K562 (cell line): ENCODE data around the gene CEND1. TPM values are rescaled to one million over a fixed set of nuclear protein-coding genes. Genes with fewer than 3 reads are reported as not detected.

Experiments used
- FOS ChIP-seq: IDR thresholded peaks from 3 replicates; pipeline ENCODE4 v1.6.1; 2011; ENCODE audit not compliant: insufficient read length; ENCODE audit errors: extremely low read depth
- GABPB2 ChIP-seq: fragments of 250-450 bp; sonication (Bioruptor Pico); conservative IDR thresholded peaks from 2 replicates; pipeline ENCODE4 v1.5.1; 2021; ENCODE audit warnings: mild to moderate bottlenecking
- KAT7 ChIP-seq: sonication (generic); formaldehyde crosslinking; IDR thresholded peaks from 2 replicates; pipeline ENCODE4 v1.8.0; 2022; ENCODE audit warnings: missing genetic modification reagents, mild to moderate bottlenecking, borderline replicate concordance
- PHTF2 ChIP-seq: fragments of 250-450 bp; sonication (Bioruptor Pico); IDR thresholded peaks from 2 replicates; pipeline ENCODE4 v1.5.0; 2021; ENCODE audit warnings: mild to moderate bottlenecking
- PML ChIP-seq: IDR thresholded peaks from 2 replicates; pipeline ENCODE4 v1.6.1; 2012; ENCODE audit warnings: low read length, inconsistent platforms
- SMAD3 ChIP-seq: fragments of 450-650 bp; formaldehyde crosslinking; conservative IDR thresholded peaks from 2 replicates; pipeline ENCODE4 v1.4.0; 2020; ENCODE audit warnings: mild to moderate bottlenecking
- TBP ChIP-seq: optimal IDR thresholded peaks from 2 replicates; pipeline ENCODE3; 2011; ENCODE audit warnings: low read depth, low read length, improper control_type of control experiment
- ZNF780A ChIP-seq: fragments of 250-450 bp; sonication (Bioruptor Pico); IDR thresholded peaks from 2 replicates; pipeline ENCODE4 v1.5.0; 2021; ENCODE audit warnings: mild to moderate bottlenecking
- polyA plus RNA-seq, 8 experiments: library from polyadenylated mRNA; depleted of rRNA in 4 of 8; stranded (reverse) in 5 of 8; unstranded in 3 of 8; fragments of >200 nt; fragmentation: Nextera tagmentation in 2 of 8; fragmentation: Illumina TruSeq in 1 of 8; extraction: Ambion mirVana in 2 of 8; extraction: Trizol in 1 of 8; gene quantifications; 2 replicates each; pipeline versions ENCODE4 v1.2.1 to v1.2.3, GENCODE V29; 2011 to 2014; ENCODE audit warnings: inconsistent platforms in 1 of 8, missing spikeins in 1 of 8
- total RNA-seq, 7 experiments: library from RNA; depleted of rRNA in 6 of 7; stranded (reverse); fragments of >200 nt in 6 of 7; fragmentation: Illumina TruSeq in 2 of 7; extraction: Trizol in 2 of 7; gene quantifications; 2 replicates each; pipeline versions ENCODE4 v1.2.1 to v1.2.3, GENCODE V29; 2011 to 2021; ENCODE audit warnings: low replicate concordance in 1 of 7
- TF ChIP-seq, protein P1 (sequence below): sonication (generic); formaldehyde crosslinking; IDR thresholded peaks from 2 replicates; pipeline ENCODE4 v1.8.0; 2022; ENCODE audit warnings: mild to moderate bottlenecking, missing genetic modification reagents, borderline replicate concordance
- TF ChIP-seq, protein P2 (sequence below): fragments of 250-450 bp; sonication (Bioruptor Pico); IDR thresholded peaks from 2 replicates; pipeline ENCODE4 v1.4.0; 2020; ENCODE audit warnings: mild to moderate bottlenecking, moderate library complexity
- TF ChIP-seq, protein P3 (sequence below): fragments of 450-650 bp; IDR thresholded peaks from 2 replicates; pipeline ENCODE4 v1.7.1; 2018; ENCODE audit warnings: mild to moderate bottlenecking, low read depth; ENCODE audit not compliant: partially characterized antibody
- TF ChIP-seq, protein P4 (sequence below): fragments of 450-650 bp; formaldehyde crosslinking; conservative IDR thresholded peaks from 2 replicates; pipeline ENCODE4 v1.4.0; 2022; ENCODE audit warnings: mild to moderate bottlenecking, missing genetic modification characterization
- TF ChIP-seq, protein P5 (sequence below): sonication (generic); formaldehyde crosslinking; IDR thresholded peaks from 2 replicates; pipeline ENCODE4 v1.8.0; 2022; ENCODE audit warnings: missing genetic modification reagents, mild to moderate bottlenecking, moderate library complexity, borderline replicate concordance
- TF ChIP-seq, protein P6 (sequence below): fragments of 250-450 bp; sonication (Bioruptor Pico); IDR thresholded peaks from 2 replicates; pipeline ENCODE4 v1.5.0; 2021; ENCODE audit warnings: mild to moderate bottlenecking, moderate library complexity

The CEND1 gene
- total and polyA plus RNA-seq, 9 of the 15 experiments (the other 6 are each of a cell fraction or from before 2014, with no cell fraction given): 0.13 to 0.18 (median 0.16) TPM; not detected in 6

DNA sequence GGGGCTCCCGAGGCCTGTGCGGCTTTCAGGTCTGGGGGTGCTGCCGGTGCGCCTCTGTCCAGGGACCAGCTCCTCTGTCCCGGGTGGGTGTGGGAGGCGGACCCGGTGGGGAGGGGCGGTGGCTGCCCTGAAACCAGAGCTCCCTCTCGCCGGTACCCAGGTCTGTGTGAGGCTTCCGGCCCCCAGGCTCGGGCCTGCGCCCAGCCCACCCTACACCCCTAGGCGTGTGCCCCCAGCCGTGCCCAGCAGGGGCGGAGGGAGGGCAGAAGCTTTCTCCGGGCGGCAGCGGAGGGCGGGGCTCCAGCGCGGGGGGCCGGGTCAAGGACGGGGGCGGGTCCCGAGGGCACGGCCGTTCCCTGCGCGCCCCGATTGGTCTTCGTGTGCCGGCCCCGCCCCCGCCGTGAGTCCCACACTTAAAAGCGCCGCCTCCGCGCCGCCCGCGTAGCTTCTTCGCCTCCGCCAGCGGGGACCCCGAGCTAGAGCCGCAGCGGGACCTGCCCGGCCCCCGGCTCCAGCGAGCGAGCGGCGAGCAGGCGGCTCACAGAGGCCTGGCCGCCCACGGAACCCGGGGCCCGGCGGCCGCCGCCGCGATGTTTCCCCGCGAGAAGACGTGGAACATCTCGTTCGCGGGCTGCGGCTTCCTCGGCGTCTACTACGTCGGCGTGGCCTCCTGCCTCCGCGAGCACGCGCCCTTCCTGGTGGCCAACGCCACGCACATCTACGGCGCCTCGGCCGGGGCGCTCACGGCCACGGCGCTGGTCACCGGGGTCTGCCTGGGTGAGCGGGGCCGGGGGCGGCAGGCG is 29.4 kb upstream of the CEND1 start (continued):
- TF ChIP-seq, protein P1, sequence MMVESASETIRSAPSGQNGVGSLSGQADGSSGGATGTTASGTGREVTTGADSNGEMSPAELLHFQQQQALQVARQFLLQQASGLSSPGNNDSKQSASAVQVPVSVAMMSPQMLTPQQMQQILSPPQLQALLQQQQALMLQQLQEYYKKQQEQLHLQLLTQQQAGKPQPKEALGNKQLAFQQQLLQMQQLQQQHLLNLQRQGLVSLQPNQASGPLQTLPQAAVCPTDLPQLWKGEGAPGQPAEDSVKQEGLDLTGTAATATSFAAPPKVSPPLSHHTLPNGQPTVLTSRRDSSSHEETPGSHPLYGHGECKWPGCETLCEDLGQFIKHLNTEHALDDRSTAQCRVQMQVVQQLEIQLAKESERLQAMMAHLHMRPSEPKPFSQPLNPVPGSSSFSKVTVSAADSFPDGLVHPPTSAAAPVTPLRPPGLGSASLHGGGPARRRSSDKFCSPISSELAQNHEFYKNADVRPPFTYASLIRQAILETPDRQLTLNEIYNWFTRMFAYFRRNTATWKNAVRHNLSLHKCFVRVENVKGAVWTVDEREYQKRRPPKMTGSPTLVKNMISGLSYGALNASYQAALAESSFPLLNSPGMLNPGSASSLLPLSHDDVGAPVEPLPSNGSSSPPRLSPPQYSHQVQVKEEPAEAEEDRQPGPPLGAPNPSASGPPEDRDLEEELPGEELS (CRISPR knock-in tag): no peak
- TF ChIP-seq, protein P2, sequence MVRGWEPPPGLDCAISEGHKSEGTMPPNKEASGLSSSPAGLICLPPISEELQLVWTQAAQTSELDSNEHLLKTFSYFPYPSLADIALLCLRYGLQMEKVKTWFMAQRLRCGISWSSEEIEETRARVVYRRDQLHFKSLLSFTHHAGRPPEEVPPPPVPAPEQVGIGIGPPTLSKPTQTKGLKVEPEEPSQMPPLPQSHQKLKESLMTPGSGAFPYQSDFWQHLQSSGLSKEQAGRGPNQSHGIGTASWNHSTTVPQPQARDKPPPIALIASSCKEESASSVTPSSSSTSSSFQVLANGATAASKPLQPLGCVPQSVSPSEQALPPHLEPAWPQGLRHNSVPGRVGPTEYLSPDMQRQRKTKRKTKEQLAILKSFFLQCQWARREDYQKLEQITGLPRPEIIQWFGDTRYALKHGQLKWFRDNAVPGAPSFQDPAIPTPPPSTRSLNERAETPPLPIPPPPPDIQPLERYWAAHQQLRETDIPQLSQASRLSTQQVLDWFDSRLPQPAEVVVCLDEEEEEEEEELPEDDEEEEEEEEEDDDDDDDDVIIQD (CRISPR knock-in tag): no peak
- TF ChIP-seq TBP (peak; percentile 97), FOS (no peak), KAT7 (no peak), PHTF2 (CRISPR knock-in tag) (no peak), ZNF780A (CRISPR knock-in tag) (no peak), SMAD3 (no peak), GABPB2 (CRISPR knock-in tag) (no peak), PML (peak; percentile 47; the same call in 1 of the 2 replicates)
- TF ChIP-seq, protein P3, sequence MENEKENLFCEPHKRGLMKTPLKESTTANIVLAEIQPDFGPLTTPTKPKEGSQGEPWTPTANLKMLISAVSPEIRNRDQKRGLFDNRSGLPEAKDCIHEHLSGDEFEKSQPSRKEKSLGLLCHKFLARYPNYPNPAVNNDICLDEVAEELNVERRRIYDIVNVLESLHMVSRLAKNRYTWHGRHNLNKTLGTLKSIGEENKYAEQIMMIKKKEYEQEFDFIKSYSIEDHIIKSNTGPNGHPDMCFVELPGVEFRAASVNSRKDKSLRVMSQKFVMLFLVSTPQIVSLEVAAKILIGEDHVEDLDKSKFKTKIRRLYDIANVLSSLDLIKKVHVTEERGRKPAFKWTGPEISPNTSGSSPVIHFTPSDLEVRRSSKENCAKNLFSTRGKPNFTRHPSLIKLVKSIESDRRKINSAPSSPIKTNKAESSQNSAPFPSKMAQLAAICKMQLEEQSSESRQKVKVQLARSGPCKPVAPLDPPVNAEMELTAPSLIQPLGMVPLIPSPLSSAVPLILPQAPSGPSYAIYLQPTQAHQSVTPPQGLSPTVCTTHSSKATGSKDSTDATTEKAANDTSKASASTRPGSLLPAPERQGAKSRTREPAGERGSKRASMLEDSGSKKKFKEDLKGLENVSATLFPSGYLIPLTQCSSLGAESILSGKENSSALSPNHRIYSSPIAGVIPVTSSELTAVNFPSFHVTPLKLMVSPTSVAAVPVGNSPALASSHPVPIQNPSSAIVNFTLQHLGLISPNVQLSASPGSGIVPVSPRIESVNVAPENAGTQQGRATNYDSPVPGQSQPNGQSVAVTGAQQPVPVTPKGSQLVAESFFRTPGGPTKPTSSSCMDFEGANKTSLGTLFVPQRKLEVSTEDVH: no peak
- TF ChIP-seq, protein P4, sequence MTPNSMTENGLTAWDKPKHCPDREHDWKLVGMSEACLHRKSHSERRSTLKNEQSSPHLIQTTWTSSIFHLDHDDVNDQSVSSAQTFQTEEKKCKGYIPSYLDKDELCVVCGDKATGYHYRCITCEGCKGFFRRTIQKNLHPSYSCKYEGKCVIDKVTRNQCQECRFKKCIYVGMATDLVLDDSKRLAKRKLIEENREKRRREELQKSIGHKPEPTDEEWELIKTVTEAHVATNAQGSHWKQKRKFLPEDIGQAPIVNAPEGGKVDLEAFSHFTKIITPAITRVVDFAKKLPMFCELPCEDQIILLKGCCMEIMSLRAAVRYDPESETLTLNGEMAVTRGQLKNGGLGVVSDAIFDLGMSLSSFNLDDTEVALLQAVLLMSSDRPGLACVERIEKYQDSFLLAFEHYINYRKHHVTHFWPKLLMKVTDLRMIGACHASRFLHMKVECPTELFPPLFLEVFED (CRISPR knock-in tag): no peak
- TF ChIP-seq, protein P5, sequence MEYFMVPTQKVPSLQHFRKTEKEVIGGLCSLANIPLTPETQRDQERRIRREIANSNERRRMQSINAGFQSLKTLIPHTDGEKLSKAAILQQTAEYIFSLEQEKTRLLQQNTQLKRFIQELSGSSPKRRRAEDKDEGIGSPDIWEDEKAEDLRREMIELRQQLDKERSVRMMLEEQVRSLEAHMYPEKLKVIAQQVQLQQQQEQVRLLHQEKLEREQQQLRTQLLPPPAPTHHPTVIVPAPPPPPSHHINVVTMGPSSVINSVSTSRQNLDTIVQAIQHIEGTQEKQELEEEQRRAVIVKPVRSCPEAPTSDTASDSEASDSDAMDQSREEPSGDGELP (CRISPR knock-in tag): no peak; the same call in 1 of the 2 replicates
- TF ChIP-seq, protein P6, sequence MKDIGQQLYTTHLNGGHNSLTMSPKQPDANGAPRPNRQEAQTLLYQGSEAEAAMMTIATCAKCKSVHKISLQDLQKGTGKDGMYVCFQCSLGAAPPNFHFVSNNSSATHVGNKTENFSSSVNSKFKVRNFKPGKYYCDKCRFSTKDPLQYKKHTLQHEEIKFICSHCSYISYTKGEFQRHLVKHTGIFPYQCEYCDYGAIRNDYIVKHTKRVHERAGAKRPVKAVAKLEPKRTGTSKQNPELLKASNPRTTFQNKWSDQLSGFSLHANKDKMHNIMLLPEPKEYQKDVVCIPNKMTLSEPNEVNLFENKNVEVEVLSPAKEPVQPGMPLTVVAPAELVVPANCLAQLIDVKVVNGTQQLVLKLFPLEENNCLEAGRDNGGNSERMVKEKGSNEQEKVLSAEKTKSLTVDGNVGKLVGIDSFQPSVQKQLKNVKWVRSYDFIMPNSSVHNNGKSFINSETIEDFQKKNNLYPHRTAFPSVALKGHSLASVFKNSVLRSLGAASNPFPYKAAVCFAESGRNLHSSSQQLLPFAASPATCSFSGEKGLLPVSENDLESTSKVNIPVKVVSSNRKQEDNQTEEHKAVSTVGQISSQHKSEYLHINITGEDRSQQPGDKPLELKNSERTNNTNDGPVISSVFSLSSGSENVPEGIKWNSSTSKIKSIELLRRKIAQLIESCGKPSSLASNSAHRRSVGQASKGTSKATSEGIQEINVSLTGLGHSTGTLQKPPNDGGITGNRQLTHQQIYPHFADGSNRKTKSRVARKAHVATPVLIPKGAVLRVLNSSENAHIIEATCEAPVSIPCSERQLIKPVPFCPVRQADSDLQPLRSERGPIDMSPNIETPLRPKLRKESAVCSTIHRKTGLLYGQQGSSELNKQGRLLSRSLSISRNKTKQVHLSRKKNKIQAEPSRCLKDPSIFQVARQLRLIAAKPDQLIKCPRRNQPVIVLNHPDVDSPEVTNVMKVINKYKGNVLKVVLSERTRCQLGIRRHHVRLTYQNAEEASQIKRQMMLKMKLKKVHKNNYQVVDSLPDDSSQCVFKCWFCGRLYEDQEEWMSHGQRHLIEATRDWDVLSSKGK (CRISPR knock-in tag): no peak
